ENCODE measurements around the gene LRMDA. TPM values are rescaled to one million over a fixed set of nuclear protein-coding genes. Genes with fewer than 3 reads are reported as not detected.

LRMDA gene
- total and polyA plus RNA-seq, 2 of the 8 experiments (the other 6 are each of a cell fraction or from before 2014, with no cell fraction given) = 0.86 to 2.8 TPM

GRCh38 chr10:76291885-76292284, 860.5 kb downstream of the LRMDA start:
- ChIA-PET POLR2A (ENCODE audit: partially characterized antibody) (no interaction called here), CTCF (ENCODE audit: partially characterized antibody) (interaction anchor here (1.1 kb wide), 1 partner anchor 9 kb away, joined by 3 read pairs; no protein-coding TSS in a partner anchor)
- H2BK5ac ChIP-seq (ENCODE audit: low read depth, low read length) = no peak overlapping the region
- no peak overlapping the region for H3K9ac ChIP-seq (replicated peaks in 1 of 4; ENCODE audit: extremely low read depth in 1 of 4, low read depth in 3 of 4, low read length in 3 of 4)
- H3K79me2 ChIP-seq (ENCODE audit: control insufficient read depth in 1 of 2, insufficient read depth in 2 of 2, low read length in 2 of 2) = no peaks in the 10 kb centered on the region
- no peak overlapping the region for H2AK5ac ChIP-seq (ENCODE audit: low read depth, low read length)
- 83% methylated on average over 4 of the region's 4 CpGs; no CpG with 5 or more reads in 1 of the 2 experiments for WGBS, 2 experiments (ENCODE audit: extremely low coverage in 1 of 2, insufficient coverage in 1 of 2, insufficient read length in 1 of 2, insufficient replicate concordance in 2 of 2, low coverage in 1 of 2, low lambda C conversion rate in 2 of 2, missing lambda C conversion rate in 1 of 2)
- no peak overlapping the region for H3K4me3 ChIP-seq (ENCODE audit: extremely low read depth in 1 of 4, insufficient read depth in 2 of 4, low read depth in 3 of 4, low read length in 4 of 4)
- no peak overlapping the region for H3K27ac ChIP-seq (ENCODE audit: low read depth, low read length)
- H3K4me2 ChIP-seq (ENCODE audit: insufficient read depth in 1 of 2, low read depth in 2 of 2, low read length in 2 of 2) = no peak overlapping the region
- H2BK12ac ChIP-seq (ENCODE audit: low read depth, low read length) = no peak overlapping the region
- H4K5ac ChIP-seq (ENCODE audit: insufficient read length, low read depth, low read length) = no peak overlapping the region
- H3K36me3 ChIP-seq (ENCODE audit: control insufficient read depth in 2 of 4, insufficient read depth in 4 of 4, low read length in 3 of 4) = no peaks in the 10 kb centered on the region
- H3K56ac ChIP-seq (replicated peaks; ENCODE audit: insufficient read length, low read depth, low read length) = no peak overlapping the region
- no peak overlapping the region for H4K8ac ChIP-seq (ENCODE audit: extremely low read depth, insufficient read depth, low read length)
- H3K23ac ChIP-seq (ENCODE audit: insufficient read length) = no peak overlapping the region
- no peaks in the 10 kb centered on the region for H3K4me1 ChIP-seq (replicated peaks in 1 of 4; ENCODE audit: control insufficient read depth in 3 of 4, insufficient read depth in 4 of 4, low read length in 3 of 4)
- no peak for FAIRE-seq
- no peaks in the 10 kb centered on the region for H3K23me2 ChIP-seq (ENCODE audit: low read depth, low read length)
- H3K79me1 ChIP-seq (ENCODE audit: low read depth, low read length) = no peaks in the 10 kb centered on the region
- no peak overlapping the region for H3K4ac ChIP-seq (replicated peaks; ENCODE audit: insufficient read length, low read depth, low read length)
- H2BK120ac ChIP-seq (replicated peaks; ENCODE audit: low read depth, low read length) = no peak overlapping the region
- no peak overlapping the region for H2BK20ac ChIP-seq (ENCODE audit: low read length)
- no peaks in the 10 kb centered on the region for H3K27me3 ChIP-seq (replicated peaks in 1 of 4; ENCODE audit: control insufficient read depth in 3 of 4, extremely low read depth in 1 of 4, insufficient read depth in 3 of 4, low read length in 3 of 4)
- DNase-seq (ENCODE audit: low read depth in 1 of 2, low spot score in 2 of 2) = no peak
- no peak overlapping the region for H2BK15ac ChIP-seq (ENCODE audit: low read length)
- no peak overlapping the region for H2AFZ ChIP-seq (ENCODE audit: low read length)
- no peak overlapping the region for H4K91ac ChIP-seq (replicated peaks; ENCODE audit: insufficient read length, low read length)
- H4K20me1 ChIP-seq (replicated peaks in 1 of 2; ENCODE audit: control insufficient read depth in 1 of 2, insufficient read depth in 2 of 2, low read length in 2 of 2) = no peaks in the 10 kb centered on the region
- no peak overlapping the region for H3K18ac ChIP-seq (ENCODE audit: extremely low read depth, low read length)
- H3K14ac ChIP-seq (ENCODE audit: insufficient read length) = no peak overlapping the region
- H3K9me3 ChIP-seq (ENCODE audit: insufficient read depth in 2 of 2, low read depth in 1 of 2, low read length in 1 of 2) = no peaks in the 10 kb centered on the region
- no peak for TF ChIP-seq KDM5A (IDR thresholded peaks at IDR 0.05; ENCODE audit: low read length)
- TF ChIP-seq SIX5 (IDR thresholded peaks at IDR 0.05; ENCODE audit: low read depth, low read length) = no peak
- TF ChIP-seq MAX (IDR thresholded peaks at IDR 0.05) = no peak
- TF ChIP-seq, protein P1, sequence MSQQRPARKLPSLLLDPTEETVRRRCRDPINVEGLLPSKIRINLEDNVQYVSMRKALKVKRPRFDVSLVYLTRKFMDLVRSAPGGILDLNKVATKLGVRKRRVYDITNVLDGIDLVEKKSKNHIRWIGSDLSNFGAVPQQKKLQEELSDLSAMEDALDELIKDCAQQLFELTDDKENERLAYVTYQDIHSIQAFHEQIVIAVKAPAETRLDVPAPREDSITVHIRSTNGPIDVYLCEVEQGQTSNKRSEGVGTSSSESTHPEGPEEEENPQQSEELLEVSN (IDR thresholded peaks at IDR 0.05) = no peak
- no peak for TF ChIP-seq SP2 (IDR thresholded peaks at IDR 0.05; ENCODE audit: low read length)
- no peak for TF ChIP-seq GABPA (IDR thresholded peaks at IDR 0.05; ENCODE audit: borderline replicate concordance, insufficient read depth, low read length)
- TF ChIP-seq CHD1 (IDR thresholded peaks at IDR 0.05; ENCODE audit: low read depth, low read length) = no peak
- no peak for TF ChIP-seq SIN3A (conservative IDR thresholded peaks at IDR 0.05 in 1 of 2, IDR thresholded peaks at IDR 0.05 in 1 of 2; ENCODE audit: low read depth in 1 of 2, low read length in 2 of 2)
- no peak for TF ChIP-seq TAF7 (optimal IDR thresholded peaks at IDR 0.05; ENCODE audit: borderline replicate concordance, low read depth, low read length)
- TF ChIP-seq ATF3 (IDR thresholded peaks at IDR 0.05; ENCODE audit: insufficient read depth, low read depth, low read length) = no peak
- TF ChIP-seq EP300 (IDR thresholded peaks at IDR 0.05; ENCODE audit: borderline replicate concordance in 1 of 2, low read depth in 2 of 2, low read length in 2 of 2) = no peak
- no peak for TF ChIP-seq SAP30 (IDR thresholded peaks at IDR 0.05; ENCODE audit: insufficient read depth, insufficient replicate concordance, low read length)
